ENCODE results near the gene GRK5.

GRK5 gene

GRCh38 chr10:119323085-119324016, 116.0 kb downstream of the GRK5 start:
- DNase-seq: no peak

- DNase-seq: no peak
These were observed 117.8 kb downstream of the GRK5 start for GRCh38 chr10:119325131-119325530.

GRCh38 chr10:119326167-119326566, 118.8 kb downstream of the GRK5 start:
- DNase-seq: no peak

GRCh38 chr10:119327096-119327745, 119.8 kb downstream of the GRK5 start:
- no peak for DNase-seq

GRCh38 chr10:119328223-119328622, 120.9 kb downstream of the GRK5 start:
- no peak for DNase-seq

GRCh38 chr10:119330342-119330741, 123.0 kb downstream of the GRK5 start:
- DNase-seq: no peak

GRCh38 chr10:119331061-119331460, 123.7 kb downstream of the GRK5 start:
- no peak for DNase-seq

- DNase-seq: peak; percentile 52
These were observed 125.9 kb downstream of the GRK5 start for GRCh38 chr10:119333146-119333792.

GRCh38 chr10:119335671-119336353, 128.4 kb downstream of the GRK5 start:
- DNase-seq: no peak

GRCh38 chr10:119336599-119336998, 129.2 kb downstream of the GRK5 start:
- no peak for DNase-seq

- no peak for DNase-seq
These were observed 129.9 kb downstream of the GRK5 start for GRCh38 chr10:119337223-119337622.

GRCh38 chr10:119337796-119338432, 130.5 kb downstream of the GRK5 start:
- no peak for DNase-seq

GRCh38 chr10:119339109-119339508, 131.7 kb downstream of the GRK5 start:
- DNase-seq: no peak

- no peak for DNase-seq
These were observed 133.6 kb downstream of the GRK5 start for GRCh38 chr10:119340893-119341458.

- peak; percentile 65 for DNase-seq
These were observed 134.3 kb downstream of the GRK5 start for GRCh38 chr10:119341459-119342301.

GRCh38 chr10:119342335-119342734, 135.0 kb downstream of the GRK5 start:
- no peak for DNase-seq

GRCh38 chr10:119343011-119343601, 135.7 kb downstream of the GRK5 start:
- DNase-seq: no peak

- DNase-seq: no peak
These were observed 137.0 kb downstream of the GRK5 start for GRCh38 chr10:119344381-119344780.

GRCh38 chr10:119346095-119346832, 138.9 kb downstream of the GRK5 start:
- DNase-seq: no peak
